K562 (cell line): ENCODE measurements around the gene TDRKH. TPM values are rescaled to one million over a fixed set of nuclear protein-coding genes. Genes with fewer than 3 reads are reported as not detected.

ENCODE experiments used
- ARID1B ChIP-seq: fragments of 450-650 bp; IDR thresholded peaks from 2 replicates; pipeline ENCODE4 v1.6.1; 2016; ENCODE audit warnings: antibody characterized with exemption, mild to moderate bottlenecking, inconsistent platforms
- GATA2 ChIP-seq: sonication (generic); formaldehyde crosslinking; IDR thresholded peaks from 2 replicates; pipeline ENCODE4 v1.4.0; 2020; ENCODE audit warnings: mild to moderate bottlenecking, missing genetic modification reagents
- MEIS2 ChIP-seq: fragments of 450-650 bp; IDR thresholded peaks from 2 replicates; pipeline ENCODE4 v1.6.1; 2014; ENCODE audit warnings: mild to moderate bottlenecking; ENCODE audit not compliant: partially characterized antibody
- MNT ChIP-seq, 2 experiments: fragments of 450-650 bp; conservative IDR thresholded peaks; 2 replicates each; pipeline ENCODE4 v1.6.1; 2017; ENCODE audit warnings: mild to moderate bottlenecking in 2 of 2, moderate library complexity in 2 of 2
- NR4A1 ChIP-seq, 2 experiments: fragments of 250-450 bp in 1 of 2; fragments of 450-650 bp in 1 of 2; sonication (Bioruptor Pico) in 1 of 2; IDR thresholded peaks; 2 replicates each; pipeline versions ENCODE4 v1.4.0 to v1.6.1; 2016 to 2020; ENCODE audit warnings: mild to moderate bottlenecking in 2 of 2, missing compliant biosample characterization in 1 of 2, missing genetic modification characterization in 1 of 2, moderate library complexity in 1 of 2
- POLR2AphosphoS5 ChIP-seq: IDR thresholded peaks from 2 replicates; pipeline ENCODE4 v1.6.1; 2011; ENCODE audit warnings: mild to moderate bottlenecking, low read depth, low read length, moderate library complexity; ENCODE audit not compliant: control insufficient read depth, insufficient read depth
- RBM25 ChIP-seq: fragments of 200-400 bp; formaldehyde crosslinking; IDR thresholded peaks from 2 replicates; pipeline ENCODE4 v1.6.1; 2018; ENCODE audit warnings: low read length, low read depth, moderate library complexity; ENCODE audit not compliant: severe bottlenecking
- TEAD4 ChIP-seq, 2 experiments: sonication (generic) in 1 of 2; formaldehyde crosslinking in 1 of 2; IDR thresholded peaks; 2 replicates each; pipeline versions ENCODE4 v1.6.1 to v1.8.0; 2012 to 2022; ENCODE audit warnings: borderline replicate concordance in 1 of 2, inconsistent platforms in 1 of 2, low read length in 1 of 2, mild to moderate bottlenecking in 1 of 2, missing genetic modification reagents in 1 of 2
- THRAP3 ChIP-seq: fragments of 450-650 bp; IDR thresholded peaks from 2 replicates; pipeline ENCODE4 v1.6.1; 2016; ENCODE audit warnings: mild to moderate bottlenecking, inconsistent platforms, borderline replicate concordance
- ZFPM2 ChIP-seq: fragments of 250-450 bp; sonication (Bioruptor Pico); IDR thresholded peaks from 2 replicates; pipeline ENCODE4 v1.5.1; 2022; ENCODE audit warnings: mild to moderate bottlenecking
- ZNF583 ChIP-seq: fragments of 250-450 bp; sonication (Bioruptor Pico); IDR thresholded peaks from 2 replicates; pipeline ENCODE4 v1.4.0; 2020
- ZNF592 ChIP-seq: fragments of 450-650 bp; IDR thresholded peaks from 2 replicates; pipeline ENCODE4 v1.6.1; 2017; ENCODE audit warnings: antibody characterized with exemption, mild to moderate bottlenecking
- ZNF778 ChIP-seq: fragments of 450-650 bp; formaldehyde crosslinking; IDR thresholded peaks from 2 replicates; pipeline ENCODE4 v1.4.0; 2020; ENCODE audit warnings: mild to moderate bottlenecking, moderate library complexity
- polyA plus RNA-seq, 8 experiments: library from polyadenylated mRNA; depleted of rRNA in 4 of 8; stranded (reverse) in 5 of 8; unstranded in 3 of 8; fragments of >200 nt; fragmentation: Nextera tagmentation in 2 of 8; fragmentation: Illumina TruSeq in 1 of 8; extraction: Ambion mirVana in 2 of 8; extraction: Trizol in 1 of 8; gene quantifications; 2 replicates each; pipeline versions ENCODE4 v1.2.1 to v1.2.3, GENCODE V29; 2011 to 2014; ENCODE audit warnings: inconsistent platforms in 1 of 8, missing spikeins in 1 of 8
- total RNA-seq, 7 experiments: library from RNA; depleted of rRNA in 6 of 7; stranded (reverse); fragments of >200 nt in 6 of 7; fragmentation: Illumina TruSeq in 2 of 7; extraction: Trizol in 2 of 7; gene quantifications; 2 replicates each; pipeline versions ENCODE4 v1.2.1 to v1.2.3, GENCODE V29; 2011 to 2021; ENCODE audit warnings: low replicate concordance in 1 of 7
- TF ChIP-seq, protein P1 (sequence below): fragments of 450-650 bp; formaldehyde crosslinking; IDR thresholded peaks from 2 replicates; pipeline ENCODE4 v1.4.0; 2020; ENCODE audit warnings: mild to moderate bottlenecking, moderate library complexity

TDRKH gene
- total and polyA plus RNA-seq, 9 of the 15 experiments (the other 6 are each of a cell fraction or from before 2014, with no cell fraction given): 4.3 to 21.3 (median 8.4) TPM

- peak; percentile 74 for TF ChIP-seq ZNF592
- peak; percentile 74 for TF ChIP-seq GATA2 (CRISPR knock-in tag)
- peak in 1 of 2 experiments; percentile 60; a peak in 2 of 4 replicates for TF ChIP-seq MNT (conservative IDR thresholded peaks at IDR 0.05)
- peak; percentile 31 for TF ChIP-seq MEIS2
- no peak for TF ChIP-seq NR4A1 (CRISPR knock-in tag; IDR thresholded peaks at IDR 0.05)
- no peak for TF ChIP-seq NR4A1 (tag; IDR thresholded peaks at IDR 0.05)
- TF ChIP-seq, protein P1, sequence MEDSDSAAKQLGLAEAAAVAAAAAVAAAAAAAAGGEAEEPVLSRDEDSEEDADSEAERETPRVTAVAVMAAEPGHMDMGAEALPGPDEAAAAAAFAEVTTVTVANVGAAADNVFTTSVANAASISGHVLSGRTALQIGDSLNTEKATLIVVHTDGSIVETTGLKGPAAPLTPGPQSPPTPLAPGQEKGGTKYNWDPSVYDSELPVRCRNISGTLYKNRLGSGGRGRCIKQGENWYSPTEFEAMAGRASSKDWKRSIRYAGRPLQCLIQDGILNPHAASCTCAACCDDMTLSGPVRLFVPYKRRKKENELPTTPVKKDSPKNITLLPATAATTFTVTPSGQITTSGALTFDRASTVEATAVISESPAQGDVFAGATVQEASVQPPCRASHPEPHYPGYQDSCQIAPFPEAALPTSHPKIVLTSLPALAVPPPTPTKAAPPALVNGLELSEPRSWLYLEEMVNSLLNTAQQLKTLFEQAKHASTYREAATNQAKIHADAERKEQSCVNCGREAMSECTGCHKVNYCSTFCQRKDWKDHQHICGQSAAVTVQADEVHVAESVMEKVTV (CRISPR knock-in tag): no peak
- TF ChIP-seq ZFPM2 (CRISPR knock-in tag): no peak
- TF ChIP-seq ARID1B: peak; percentile 93
- TF ChIP-seq ZNF583 (CRISPR knock-in tag): no peak
- TF ChIP-seq TEAD4 (IDR thresholded peaks at IDR 0.05; ENCODE audit: low read length): peak; percentile 90
- no peak for TF ChIP-seq TEAD4 (CRISPR knock-in tag; IDR thresholded peaks at IDR 0.05; ENCODE audit: borderline replicate concordance)
- TF ChIP-seq RBM25: no peak
- TF ChIP-seq ZNF778 (CRISPR knock-in tag): no peak
- peak; percentile 65 for TF ChIP-seq POLR2AphosphoS5
- TF ChIP-seq THRAP3: no peak
Observed at GRCh38 chr1:151774256-151774922, 15.9 kb downstream of the TDRKH start (continued).
